NCI-H146 treated with DMSO at 0.1 percent for 48 hours (cell line): Measurements from ENCODE around the gene TRAPPC10.
"Not testable (repeated sequence)": the region's sequence is repeated elsewhere in the genome, so short reads cannot be mapped to it uniquely, and the experiment has no call there.

Experiments used
- DNase-seq: peaks from one replicate; lab custom pipeline; 2025; ENCODE audit not compliant: unreplicated experiment; lab: John Stamatoyannopoulos, UW

TRAPPC10 gene

DNA sequence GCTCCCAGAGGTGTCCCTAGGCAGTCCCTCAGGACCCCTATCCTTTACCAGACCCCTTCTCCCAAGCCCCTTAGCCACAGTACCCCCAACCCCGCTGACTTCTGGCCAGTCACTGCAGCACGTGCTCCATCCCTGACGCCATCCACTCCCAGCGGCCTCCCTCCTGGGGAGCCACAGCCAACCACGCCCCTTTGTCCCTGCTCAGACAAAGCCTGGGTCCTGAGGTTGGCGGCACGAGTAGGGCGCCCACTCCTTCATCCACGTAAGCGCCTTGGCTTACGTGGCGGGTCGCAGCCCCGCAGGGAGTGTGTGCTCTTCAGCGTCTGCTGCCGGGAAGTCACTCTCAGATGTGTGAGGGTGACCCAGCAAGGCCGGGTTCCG, 128.4 kb downstream of the TRAPPC10 start:
- DNase-seq: not testable (repeated sequence)

DNA sequence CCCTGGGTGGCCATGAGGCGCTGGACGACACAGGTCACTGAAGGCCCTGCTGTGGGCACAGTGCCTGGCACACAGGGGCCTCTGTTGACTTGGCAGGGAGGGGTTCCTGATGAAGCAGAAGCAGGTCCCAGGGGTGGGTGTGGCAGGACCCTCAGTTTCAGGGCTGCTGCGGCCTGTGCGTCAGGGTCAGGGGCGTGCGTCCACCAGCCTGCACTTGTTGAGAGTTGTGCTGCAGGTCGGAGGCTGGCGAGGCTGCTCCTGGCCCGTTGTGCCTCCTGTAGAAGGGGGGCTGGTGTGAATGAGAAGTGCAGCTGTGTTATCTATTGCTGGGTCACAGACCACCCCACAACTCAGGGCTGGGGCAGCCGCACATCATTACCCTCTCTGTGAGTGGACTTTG, 130.4 kb downstream of the TRAPPC10 start:
- DNase-seq: not testable (repeated sequence)

DNA sequence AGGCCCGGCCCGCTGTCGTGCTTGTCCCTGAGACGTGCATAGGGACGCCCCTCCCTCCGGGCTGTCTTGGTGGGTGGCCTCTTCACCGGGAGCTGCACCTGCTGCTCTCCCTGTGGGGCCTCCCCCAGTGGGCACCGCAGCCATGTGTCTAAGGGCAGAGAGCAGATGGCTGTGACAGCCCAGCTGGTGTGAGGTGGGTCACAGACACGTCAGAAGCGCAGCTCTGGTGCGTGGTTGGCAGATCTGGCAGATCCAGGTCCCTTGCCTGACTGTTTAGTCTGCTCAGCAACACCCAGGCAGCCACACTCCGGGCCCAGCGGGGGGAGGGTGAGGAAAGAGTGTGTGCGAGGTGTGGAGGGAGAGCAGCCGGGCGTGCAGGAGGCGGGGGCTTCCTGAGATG, 131.3 kb downstream of the TRAPPC10 start:
- DNase-seq: not testable (repeated sequence)

DNA sequence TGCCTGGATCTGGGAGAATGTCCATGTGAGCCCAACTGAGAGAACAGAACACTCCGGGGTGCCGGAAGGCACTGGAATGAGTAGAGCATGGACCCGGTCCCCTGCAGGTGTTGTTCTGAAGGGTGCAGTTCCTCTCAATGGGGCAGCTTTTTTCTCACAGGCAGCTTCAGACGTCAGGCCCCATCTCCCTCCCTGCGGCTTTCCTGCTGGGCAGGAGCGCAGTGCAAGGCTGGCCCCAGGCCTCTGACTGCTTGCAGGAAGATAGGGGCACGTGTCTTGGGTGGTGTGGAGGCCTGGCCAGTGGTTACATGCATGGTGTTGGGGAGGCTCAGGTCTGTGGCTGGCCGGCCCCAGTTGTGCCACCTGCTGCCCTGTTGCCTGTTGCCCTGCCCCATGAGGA, 131.9 kb downstream of the TRAPPC10 start:
- DNase-seq: not testable (repeated sequence)

DNA sequence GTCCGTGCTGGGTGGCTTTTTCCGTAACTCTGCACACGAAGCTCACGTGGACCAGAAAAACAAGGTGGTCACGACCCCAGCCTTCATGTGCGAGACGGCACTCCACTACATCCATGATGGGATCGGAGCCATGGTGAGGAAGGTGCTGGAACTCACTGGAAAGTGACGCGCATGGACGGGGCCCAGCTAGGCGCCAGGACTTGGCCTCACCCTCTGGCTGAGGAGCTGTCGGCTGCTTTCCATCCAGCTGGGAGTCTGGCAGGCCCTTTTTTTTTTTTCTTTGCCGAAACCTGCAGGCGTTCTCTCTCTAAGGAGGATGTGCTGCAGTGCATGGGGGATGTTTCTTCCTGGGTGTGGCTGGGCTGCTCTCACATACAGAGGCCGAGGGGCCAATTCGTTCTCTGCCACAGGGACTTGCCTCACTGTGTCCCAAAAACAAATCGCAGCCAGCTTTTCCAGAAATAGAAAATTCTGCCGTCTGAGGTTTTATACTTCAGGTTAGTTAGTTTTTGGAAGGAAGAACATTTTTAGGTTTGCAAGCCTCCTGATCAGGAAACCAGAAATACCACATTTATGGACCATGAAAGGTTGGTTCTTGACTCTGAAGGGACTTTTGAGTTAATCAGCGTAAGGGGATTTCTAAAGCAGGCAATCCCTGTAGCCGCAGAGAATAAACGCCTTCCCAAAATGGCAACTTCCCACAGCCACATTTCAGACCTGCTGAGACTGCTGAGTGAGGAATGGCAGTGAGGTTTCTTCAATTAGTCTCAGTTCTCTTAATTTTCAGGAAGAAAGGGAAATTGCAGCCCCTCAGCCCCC, 132.9 kb downstream of the TRAPPC10 start:
- not testable (repeated sequence) for DNase-seq

DNA sequence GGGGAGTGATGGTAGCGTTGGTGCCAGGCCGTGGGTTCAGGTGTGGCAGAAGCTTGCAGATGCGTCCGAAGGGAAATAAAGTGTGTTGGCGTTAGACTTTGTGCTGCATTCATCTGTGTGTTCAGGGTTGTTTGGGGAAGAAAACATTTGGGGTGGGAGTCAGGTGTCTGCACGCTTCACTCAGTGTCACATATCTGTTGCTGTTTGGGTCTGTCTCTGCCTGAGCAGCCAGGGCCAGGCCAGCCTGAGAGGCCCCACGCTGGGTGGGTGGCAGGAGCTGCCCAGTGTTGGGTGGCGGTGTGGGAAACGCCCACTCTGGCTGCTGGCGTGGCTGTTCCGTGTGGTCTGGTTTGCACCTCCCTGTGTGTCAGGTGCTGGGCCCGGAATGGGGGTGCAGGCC, 133.5 kb downstream of the TRAPPC10 start:
- not testable (repeated sequence) for DNase-seq

DNA sequence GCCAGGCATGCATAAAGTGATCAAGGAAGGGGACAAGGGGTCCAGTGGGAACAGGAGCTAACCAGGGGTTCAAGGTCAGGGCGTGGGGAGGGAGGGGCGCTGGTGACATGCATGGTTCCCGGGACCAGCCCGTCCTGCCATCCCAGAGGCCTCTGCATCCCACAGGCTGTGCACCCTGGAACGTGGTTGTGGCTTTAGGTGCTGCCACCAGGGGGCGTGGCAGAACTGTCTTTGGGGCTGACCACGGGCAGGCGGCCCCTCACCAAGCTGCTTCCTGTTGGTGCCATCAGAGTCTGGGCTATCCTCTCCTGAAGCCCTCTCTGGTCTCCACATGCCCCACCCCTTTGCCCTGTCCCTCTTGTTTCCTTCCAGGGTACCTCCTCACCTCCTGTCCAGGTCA, 135.0 kb downstream of the TRAPPC10 start:
- not testable (repeated sequence) for DNase-seq

DNA sequence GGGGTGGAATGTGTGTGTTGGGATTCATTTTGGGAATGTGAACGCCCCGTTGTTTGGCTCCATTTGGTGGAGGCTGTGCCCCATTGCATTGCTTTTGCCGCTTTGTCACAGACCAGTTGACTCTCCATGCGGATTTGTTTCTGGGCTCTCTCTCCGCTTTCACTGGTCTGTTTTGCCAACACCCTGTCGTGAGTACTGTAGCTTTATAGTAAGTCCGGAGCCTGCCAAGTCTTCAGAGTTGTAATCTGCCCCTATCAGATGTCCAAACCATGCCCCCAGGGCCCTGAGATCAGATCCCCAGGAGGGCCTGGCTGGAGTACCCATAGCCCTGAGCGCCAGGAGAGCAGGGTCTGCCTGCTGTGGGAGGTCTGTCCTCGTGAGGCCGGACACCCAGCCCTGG, 138.1 kb downstream of the TRAPPC10 start:
- DNase-seq: not testable (repeated sequence)

DNA sequence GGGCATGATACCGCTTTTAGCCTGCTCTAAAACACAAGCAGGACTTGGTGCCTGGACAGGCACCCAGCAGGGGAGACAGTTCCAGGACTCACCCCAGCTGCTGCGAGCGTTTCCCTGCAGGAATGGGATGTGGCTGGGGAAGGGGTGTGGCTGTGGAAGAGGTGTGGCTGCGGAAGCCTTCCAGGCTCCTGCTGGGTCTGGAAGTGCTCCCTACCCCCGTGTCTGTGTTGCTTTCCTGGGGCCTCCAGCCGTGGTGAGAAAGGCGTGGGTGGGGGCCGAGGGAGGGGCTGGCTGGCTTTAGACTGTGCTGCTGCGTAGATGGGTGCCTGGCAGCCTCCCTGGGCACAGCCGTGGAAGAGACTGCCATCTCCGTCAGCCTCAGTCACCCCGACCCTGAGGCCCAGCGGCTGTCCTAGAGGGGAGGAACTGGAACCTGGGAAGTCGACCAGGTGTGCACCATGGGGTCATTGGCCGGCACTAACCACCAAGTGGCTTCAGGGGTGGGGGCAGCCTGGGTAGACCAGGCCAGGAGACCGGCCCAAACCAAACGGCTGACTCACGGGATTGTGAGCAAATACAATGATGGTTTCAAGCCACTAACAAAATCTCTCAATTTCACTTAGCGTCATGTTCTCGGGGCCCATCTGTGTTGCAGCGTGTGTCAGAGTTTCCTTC, 141.2 kb downstream of the TRAPPC10 start:
- not testable (repeated sequence) for DNase-seq

DNA sequence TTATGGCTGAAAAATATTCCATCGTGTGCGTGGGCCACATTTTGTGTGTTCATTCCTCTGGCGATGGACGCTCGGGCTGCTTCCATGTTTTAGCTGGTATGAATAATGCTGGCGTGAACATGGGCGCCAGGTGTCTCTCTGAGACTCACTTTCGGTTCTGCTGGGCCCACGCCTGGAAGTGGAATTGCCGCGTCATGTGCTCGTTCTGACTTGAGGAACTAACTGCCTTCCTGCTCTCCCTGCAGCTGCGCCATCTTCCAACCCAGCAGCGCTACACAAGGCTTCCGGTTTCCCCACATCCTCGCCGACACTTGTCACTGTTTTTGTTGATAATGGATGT, 141.8 kb downstream of the TRAPPC10 start:
- DNase-seq: not testable (repeated sequence)

DNA sequence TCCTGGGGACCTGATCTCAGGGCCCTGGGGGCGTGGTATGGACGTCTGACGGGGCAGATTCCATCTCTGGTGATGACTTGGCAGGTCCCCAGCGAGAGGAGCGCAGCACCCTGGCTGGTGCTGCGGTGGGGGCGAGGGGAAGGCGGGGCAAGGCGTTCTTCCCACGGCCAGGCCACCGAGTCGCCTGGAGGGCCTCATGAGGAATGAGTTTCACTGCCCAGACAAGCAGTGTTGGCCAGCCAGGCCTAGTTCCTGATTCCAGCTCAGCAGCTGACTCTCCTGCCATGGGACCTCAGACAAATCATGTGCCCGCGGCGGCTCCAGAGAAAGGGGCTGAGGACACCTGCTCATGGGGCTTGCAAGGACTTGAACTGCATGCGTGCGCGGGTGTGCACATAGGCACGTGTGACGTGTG, 142.7 kb downstream of the TRAPPC10 start:
- DNase-seq: not testable (repeated sequence)

DNA sequence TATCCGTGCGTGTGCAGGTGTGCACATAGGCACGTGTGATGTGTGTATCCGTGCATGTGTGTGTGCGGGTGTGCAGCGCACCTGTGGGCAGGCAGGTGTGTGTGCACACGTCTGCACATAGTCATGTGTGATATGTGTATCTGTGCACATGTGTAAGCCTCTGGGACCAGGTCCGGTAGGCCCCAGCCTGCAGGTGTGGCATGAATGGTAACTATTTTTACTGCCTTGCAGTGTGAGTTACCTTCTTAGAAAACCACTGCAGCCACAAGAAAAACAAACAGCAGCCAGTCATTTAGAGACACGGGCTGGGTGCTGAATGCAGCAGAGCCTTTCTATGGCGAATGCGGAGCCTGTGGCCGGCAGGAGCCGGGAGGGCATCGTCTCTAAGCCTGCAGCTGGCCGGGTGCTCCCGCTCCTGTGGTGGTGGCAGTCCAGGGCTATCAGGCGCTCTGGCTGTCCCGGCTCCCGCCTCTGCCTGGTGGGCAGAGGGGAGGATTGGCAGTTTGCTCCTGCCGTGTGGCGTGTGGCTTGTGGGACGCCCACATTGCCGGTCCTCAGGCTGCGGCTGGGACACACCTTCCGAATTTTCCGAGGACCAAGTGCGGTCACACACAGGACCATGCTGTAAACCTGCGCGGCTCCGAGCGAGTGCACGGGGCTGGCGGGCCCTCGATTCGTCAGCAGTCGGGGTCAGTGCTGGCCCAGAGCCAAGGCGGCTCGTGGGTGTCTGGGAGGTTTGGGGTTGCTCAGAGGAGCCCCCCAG, 143.3 kb downstream of the TRAPPC10 start:
- not testable (repeated sequence) for DNase-seq

DNA sequence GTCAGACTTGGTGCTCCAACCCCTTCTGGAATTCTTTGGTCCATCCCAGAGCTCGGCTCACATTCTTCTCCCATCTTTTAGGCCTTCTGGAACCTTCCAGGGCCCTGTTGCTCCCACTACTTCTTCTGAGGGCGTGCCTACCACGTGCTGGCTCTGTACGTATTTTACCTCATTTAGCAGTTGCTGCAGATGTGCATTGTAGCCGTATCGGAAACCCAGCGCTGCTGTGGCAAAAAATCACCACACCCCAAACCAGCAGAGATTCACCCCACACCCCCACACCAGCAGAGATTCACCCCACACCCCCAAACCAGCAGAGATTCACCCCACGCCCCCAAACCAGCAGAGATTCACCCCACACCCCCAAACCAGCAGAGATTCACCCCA, 143.9 kb downstream of the TRAPPC10 start:
- DNase-seq: not testable (repeated sequence)
